Natural killer cell treated with Interleukin-12 subunit alpha and Interleukin-12 subunit beta and Interleukin-15 and Interleukin-18, amount 100 ng/mL, for 72 hours (primary cell): ENCODE results near the gene BMP6. TPM values are rescaled to one million over a fixed set of nuclear protein-coding genes. Genes with fewer than 3 reads are reported as not detected.

Experiments
- total RNA-seq, 2 donors: library from RNA; stranded (reverse); gene quantifications; one replicate each; pipeline ENCODE4 v1.2.3, GENCODE V29; 2022

Gene BMP6
- total RNA-seq, 2 donors from 2014 or later, result not detected

Other genes starting within 250 kb of the BMP6 start
- not detected for gene DSP, start 184.4 kb upstream of the BMP6 start, total RNA-seq
- 10 to 100 TPM; 14.1 to 16.8 TPM for gene SNRNP48, start 135.9 kb upstream of the BMP6 start, total RNA-seq
- 100 to 1,000 TPM in 1 of 2 donors, 10 to 100 TPM in 1; 54.9 to 110 TPM for gene TXNDC5, start 184.7 kb downstream of the BMP6 start, total RNA-seq